Ammon's horn (tissue), 1 donor: ENCODE measurements around the gene KLHL3.
"Not testable (repeated sequence)": the region's sequence is repeated elsewhere in the genome, so short reads cannot be mapped to it uniquely, and the experiment has no call there.

Experiments used
- DNase-seq: peaks from one replicate; pipeline ENCODE4 v3.0.0-alpha.2; 2016; ENCODE audit warnings: low spot score

The KLHL3 gene

DNA sequence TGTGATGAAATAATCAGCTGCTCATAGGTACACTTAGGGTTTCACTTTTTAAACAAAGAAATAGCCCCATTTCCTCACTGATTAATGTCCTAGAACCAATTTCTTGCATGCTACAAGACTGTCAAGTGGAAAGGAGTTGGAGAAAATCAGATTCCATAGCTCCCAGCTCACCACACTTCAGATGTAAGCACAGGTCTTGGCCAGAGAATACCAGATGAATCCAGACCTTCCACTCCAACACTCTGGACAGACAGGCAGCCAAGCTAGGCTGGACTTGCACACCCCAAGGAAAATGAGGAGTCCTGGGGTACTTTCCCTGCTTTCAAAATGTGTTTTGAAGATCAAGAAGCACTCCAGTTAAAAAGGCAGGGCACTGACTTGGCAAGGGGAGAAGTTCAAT lies 68.5 kb downstream of the KLHL3 start:
- no peak for DNase-seq

DNA sequence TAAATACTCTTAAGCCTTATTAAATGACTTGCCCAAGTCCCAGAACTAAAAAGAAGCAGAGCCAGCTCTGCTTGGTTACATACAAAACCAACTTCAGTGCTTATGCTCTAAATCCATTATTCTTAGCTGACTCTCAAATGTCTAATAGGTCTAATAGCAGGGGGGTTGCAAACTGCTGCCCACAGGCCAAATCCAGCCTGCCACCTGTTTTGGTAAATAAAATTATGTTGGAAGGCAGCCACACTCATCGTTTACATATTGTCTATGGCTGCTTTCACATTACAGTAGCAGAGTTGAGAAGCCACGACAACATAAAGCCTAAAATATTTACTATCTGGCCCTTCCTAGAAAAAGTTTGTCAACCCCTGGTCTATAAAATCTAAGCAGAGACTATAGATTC lies 69.0 kb downstream of the KLHL3 start:
- no peak for DNase-seq

DNA sequence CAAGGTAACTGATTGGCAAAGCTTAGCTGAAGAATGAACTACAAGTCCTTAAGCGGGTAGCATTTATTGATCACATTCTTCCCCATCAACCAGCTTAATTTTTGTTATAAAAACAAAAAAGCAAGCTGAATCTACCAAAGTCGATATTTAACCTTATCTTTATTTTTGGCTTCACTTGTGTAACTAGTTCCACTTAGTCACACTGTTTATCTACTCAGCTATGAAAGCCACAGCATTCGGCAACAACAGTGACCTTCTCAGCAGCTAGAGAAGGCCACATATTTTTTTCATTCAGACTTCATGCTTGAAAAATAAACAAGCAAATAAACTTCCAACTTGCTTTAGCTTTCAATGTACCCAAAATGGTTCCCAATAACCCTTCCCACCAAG lies 69.4 kb downstream of the KLHL3 start:
- no peak for DNase-seq

DNA sequence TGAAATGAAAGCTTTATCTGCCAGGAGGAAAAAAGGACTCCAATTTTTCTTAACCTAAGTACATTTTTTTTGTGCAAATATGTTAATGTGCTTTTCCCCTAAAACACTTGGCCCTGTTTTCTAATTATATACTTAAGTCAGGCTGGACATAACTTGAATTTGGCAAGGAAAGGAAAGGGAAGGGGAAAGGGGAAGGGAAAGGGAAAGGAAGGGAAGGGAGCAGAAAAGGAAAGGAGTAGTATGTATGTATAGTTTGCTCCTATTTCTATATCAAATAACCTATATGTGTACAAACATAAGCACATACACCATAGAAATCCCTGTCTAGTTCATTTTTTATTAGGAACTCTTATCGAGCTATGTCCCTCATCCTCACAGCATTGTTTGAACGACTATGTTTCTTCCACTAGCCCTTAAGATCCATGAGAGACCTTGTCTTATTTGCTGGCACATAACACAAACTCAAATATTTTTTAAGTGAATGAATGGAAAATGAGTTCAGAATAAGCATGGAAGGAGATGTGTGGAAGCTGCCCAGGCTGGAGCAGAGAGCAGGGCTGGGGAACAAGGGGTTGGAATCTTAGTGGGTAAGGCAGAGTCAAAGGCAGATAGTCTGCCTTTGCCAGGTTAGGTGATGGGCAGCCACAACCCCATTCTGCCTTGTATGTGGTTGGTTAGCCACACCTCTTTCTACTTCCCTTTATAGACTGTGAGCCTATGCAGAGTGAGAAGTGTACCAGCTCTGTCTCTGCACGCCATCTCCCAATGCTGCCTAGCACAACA lies 70.0 kb downstream of the KLHL3 start:
- no peak for DNase-seq

DNA sequence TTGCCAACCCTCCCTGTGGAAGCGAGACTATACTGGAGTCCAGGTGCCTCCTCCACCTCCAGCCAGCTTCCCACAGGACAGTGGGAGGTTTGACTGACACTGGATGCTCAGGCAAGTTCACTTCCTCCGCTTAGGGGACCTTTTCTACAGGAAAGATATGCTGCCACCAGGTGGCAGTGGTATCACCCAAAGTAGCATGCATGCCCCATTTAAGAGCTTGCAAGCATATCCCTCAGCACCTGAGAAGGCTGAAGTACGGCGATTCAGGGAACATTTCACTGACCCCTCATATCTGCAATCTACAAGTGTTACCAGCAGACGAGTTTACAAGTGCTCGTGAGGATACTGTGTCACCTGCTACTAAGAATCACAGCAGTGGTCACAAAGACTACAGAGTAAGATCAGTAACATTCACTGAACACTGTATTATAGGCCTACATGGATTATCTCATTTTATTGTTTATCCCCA lies 75.5 kb downstream of the KLHL3 start:
- peak; percentile 85 for DNase-seq

DNA sequence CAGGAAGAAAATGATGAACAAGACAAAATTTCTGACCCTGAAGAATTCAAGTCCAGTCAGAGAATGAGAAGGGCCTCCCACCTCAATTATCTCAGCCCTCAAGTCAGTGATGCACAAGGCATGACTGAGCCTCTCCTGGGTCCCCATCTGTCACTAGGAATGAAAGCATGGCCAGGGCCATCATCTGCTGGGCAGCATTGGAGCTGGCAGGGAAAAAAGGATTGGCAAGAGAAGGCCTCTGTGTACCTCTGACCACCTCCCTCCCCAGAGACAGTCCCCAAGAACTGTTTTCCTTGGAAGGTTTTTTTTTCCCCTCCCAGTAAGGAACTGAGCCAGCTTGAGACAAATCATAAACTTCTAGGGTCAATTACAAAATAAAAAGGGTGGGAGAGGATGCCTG lies 76.7 kb downstream of the KLHL3 start:
- DNase-seq = no peak

DNA sequence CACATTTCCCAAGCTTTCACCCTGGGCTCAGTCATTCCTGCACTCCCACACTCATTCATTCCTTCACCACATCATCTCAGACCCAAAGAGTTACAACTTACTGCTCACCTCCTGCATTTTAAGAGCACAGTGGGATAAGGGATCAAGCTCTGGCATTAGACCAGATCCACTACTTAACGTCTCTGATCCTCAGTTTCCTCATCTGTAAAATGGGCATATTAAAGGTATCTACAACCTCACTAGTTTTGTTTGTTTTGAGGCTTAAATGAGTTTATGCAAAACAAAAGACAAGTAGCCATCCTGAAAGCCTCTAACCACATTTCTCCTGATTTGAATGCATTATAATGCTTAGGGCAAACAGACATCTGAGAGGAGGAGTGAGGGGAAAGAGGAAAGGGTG lies 77.6 kb downstream of the KLHL3 start:
- no peak for DNase-seq

DNA sequence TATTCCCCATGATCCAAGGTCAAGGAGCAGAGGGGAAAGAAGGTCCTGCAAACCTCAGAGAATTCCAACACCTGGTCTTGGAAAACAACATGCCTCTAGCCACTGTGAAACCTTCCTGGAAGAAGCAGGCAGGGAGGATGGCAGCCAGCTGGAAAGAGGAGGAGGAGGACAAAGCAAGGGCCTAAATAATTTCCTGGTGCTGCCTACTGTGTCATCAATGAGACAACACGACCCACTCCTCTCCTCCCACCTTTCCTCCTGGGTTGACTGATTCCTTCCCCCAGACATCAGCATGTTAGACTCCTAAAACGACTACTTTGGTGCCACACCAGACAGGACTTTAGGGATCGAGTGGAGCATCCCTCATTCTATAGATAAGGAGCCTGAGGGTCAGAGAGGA lies 78.8 kb downstream of the KLHL3 start:
- DNase-seq = no peak

DNA sequence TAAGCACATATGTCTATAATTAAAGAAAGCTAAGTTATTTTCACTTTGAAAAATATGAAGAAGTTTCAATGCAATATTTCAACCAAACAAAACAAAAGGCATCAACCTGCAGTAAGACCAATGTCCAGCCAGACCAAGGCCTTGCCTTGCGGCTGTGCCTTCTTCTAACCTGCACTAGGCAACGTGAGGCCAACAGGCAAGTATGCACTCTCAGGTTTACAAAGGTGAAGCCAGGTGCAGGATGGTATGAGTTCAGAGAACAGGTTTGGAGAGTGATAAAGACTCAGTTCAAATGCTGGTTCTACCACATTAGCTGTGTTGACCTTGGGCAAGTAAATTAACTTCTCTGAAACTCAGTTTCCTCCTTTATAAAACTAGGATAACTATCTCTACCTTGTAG lies 79.3 kb downstream of the KLHL3 start:
- DNase-seq = no peak

DNA sequence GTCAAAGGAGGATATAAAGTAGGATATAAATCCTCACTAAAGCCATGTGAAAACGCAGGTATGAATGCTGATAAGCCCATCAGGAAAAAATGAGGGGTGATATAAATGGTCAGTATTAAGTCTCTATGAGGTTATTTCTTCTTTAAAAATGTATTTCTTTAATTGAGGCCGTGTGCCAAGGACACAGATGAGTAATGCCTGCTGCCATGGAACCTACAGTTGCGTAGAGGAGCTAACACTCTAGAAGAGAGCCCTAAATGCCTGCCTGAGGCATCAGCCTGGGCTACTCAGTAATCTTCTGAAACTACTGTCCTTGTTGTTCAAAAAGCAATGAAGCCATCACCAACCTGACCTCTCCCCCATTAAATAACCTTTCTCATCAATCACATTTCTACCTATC lies 84.9 kb downstream of the KLHL3 start:
- peak; percentile 32 for DNase-seq

DNA sequence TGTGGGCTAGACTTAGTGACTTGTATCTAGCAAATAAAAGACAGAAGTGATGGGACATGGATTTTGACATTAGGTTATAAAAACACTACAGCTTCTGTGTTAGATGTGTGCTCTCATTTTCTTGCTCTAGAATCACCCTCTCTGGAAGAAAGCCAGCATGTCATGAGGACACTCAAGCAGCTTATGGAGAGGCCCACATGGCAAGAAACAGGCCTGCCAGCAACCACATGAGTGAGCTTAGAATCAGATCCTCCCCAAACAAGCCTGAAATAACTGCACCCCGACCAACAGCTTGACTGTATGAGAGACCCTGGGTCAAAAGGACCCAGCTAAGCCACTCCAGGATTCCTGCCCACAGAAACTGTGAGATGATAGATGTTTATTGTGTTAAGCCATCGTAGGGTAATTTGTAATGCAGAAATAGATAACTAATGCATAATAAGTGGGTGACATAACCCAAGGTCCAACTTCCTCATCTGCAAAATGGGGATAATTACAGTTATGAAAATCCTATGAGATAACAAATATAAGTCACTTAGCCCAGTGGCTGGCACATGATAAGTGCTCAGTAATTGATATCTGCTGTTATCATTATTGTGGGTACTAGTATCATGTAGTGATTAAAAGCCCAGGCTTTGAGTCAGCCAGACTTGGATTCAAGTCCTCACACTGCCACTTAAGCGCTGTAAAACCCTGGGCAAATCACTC lies 86.5 kb downstream of the KLHL3 start:
- peak; percentile 69 for DNase-seq

DNA sequence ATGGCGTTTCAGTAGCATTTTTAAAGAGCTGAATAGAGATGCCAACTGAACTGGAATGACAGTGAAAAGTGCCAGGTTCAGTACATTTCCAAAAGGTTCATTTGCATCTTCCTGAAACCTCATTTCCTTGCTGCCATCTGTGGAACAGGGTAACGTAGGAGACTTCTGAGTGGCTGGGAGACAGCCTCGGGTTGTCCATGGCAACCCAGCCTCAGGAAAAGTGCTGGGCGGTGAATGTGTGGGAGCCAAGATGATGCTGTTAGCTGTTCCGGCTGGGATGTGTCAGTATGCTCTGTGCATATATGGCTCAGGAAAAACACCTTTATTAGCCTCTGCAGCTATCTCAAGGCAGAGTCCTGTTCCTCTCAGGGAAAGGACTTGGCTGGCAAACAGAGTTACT lies 87.5 kb downstream of the KLHL3 start:
- DNase-seq = peak; percentile 88

DNA sequence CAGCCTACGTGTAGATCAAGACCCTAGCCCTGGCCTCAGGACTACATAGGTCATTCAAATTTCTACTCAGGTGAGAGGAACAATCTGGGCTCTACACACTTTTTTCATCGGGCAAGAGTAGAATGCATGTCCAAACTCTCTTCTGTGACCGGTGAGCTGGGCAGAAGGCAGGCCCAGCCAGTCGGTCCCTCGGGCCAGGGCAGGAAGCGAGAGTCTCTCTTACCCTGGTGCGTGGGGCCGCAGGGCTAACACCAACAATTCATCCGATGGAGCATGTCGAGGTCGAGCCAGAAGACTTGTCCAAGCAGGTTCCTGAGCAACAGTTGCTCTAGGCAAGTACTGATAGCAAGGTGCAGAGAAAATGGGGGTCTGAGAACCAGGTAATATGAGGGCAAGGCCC lies 88.5 kb downstream of the KLHL3 start:
- no peak for DNase-seq

DNA sequence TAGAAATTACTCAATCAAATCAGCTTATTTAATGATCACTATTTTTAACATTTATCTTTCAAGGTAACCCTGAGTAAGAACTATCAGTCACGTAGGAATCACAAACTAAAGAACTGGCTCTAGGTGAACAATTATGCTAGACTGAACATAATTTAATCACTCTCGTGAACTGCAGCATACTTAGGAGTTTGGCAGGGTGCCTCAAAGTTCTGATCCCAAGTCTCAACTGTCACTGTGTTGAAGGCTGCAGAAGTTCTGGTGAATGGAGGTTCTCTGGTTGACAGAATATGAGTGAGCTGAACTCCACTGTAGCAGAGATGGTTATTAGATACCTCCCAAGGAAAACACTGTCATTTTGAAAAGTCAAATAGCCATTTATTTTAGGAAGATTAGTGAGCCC lies 89.1 kb downstream of the KLHL3 start:
- DNase-seq = no peak

DNA sequence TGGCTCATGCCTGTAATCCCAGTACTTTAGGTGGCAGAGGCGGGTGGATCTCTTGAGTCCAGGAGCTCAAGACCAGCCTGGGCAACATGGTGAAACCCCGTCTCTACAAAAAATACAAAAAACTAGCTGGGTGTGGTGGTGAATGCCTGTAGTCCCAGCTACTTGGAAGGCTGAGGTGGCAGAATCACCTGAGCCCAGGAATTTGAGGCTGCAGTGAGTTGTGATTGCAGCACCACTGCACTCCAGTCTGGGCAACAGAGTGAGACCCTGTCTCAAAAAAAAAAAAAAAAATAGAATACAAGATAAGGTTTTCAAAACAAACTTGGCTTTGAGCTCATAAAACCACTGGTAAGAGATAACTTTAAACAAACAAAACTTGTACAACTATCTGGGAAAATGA lies 92.8 kb downstream of the KLHL3 start:
- not testable (repeated sequence) for DNase-seq

DNA sequence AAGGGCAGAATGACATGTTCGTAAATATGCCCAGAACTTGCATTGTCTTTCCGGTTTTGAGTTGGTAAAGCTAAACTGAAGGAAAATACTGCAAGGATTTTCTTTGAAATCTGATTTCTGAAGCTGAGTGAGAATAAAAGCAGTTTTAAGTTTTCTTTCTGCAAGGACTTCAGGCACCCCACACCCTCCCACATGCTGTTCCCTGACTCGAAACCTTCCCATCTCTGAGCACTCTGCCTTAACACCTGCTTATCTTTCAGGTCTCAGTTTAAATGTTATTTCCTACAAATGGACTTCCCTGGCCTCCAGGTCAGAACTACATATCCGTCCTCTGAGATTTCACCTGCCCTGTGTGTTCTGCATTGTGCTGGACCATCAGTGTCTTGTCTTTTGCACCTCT lies 93.8 kb downstream of the KLHL3 start:
- no peak for DNase-seq

DNA sequence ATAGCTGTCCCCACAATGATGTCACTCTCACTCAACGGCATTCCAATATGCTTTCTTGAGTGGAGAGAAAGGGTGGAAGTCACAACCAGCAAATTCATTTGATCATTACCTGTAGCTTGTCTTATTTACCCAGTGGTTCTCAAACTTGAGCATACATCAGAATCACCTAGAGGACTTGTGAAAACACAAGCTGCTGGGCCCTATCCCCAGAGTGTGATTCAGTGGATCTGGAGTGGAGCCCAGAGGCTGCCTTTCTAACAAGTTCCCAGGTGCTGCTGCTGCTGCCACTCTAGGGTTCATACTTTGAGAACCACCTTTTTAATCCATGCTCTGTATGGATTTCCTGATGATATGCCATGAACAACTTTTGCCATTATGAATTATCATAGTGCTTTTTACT lies 94.7 kb downstream of the KLHL3 start:
- no peak for DNase-seq

DNA sequence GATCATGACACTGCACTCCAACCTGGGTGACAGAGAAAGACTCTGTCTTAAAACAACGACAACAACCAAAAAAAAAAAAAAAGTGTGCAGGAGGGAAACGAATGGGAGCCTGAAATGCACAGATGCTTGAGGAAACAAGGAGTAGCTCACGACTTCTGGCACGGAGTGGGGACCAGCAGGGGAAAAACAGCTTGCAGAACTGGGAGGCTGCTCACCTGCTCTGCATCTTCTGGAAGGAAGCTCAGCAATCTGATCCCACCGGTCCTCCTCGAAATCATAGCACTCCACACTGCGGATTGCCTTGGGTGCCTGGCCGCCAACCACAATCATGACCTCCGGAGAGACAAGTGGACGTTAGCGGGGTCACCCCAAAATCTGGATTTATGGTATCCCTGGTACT lies 96.2 kb downstream of the KLHL3 start:
- DNase-seq = no peak

DNA sequence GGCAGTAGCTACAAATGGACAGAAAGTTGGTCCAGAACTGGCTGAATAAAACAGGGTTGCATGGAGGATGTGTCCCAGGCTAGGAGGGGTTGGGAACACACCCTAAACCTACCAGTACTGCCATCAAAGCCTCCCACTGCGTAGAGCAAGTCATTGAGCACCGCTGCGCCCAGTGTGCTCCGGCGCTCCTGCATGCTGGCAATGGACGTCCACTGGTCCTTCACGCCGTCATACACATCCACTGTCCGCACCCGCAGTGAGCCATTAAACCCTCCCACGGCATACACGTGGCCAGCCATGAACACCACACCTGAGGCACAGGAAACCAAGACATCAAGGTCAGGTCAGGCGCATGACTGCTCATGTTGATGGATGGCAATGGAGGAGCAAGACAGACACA lies 97.0 kb downstream of the KLHL3 start:
- DNase-seq = no peak

DNA sequence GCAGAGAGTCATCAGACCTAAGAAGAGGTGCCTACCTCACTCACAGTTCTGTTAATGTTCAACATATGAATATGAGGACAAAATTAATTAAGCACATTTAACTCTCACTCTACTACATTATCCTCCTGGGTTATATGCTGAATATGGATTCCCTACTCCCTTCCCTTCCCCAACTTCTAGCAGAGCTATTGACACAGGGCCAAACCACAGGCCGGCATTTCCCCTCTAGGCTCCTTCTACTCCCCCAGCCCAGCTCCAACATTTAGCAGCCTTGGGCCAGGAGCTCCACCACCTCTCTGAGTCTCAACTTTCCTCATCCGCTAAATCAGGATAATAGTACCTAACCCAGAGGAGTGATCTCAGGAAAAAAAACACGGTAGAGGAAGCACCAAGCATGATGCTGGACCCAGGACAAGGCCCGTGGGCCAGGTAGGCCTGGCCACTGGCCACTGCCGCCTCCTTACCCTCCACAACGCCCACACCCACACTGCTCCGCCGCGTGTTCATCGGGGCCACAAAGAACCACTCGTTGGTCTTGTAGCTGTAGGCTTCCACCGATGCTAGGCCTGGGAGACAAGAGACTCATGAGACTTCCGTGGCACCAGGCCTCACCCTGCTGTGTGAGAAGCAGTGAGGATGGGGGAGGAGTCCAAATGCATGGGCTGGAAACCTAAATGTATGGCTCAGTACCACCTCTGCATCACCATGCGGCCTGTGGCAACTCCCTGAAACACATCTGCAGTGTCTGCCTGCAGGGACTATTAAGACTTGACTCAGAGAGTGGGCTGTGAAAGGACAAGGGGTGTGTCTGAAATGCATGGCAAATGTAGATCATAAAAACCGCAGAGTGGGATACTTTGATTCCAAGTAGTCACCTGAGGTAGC lies 98.8 kb downstream of the KLHL3 start:
- no peak for DNase-seq

DNA sequence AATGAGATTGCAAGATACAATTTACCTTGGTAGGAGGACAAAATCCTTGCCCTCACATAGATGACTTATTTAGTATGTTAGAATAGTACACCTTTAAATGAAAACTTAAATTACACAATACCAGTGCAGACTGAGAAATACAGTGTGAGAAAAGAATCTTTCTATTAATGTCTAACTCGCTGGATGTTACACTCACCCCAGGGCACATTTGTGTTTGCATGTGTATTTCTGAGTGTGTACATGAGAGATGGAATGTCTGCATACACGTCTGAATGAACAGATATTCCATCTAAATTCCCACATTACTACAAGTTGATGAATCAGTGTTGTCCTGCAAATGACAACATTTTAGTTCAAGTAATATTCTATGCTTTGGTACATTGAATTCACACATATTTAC lies 99.8 kb downstream of the KLHL3 start:
- no peak for DNase-seq

DNA sequence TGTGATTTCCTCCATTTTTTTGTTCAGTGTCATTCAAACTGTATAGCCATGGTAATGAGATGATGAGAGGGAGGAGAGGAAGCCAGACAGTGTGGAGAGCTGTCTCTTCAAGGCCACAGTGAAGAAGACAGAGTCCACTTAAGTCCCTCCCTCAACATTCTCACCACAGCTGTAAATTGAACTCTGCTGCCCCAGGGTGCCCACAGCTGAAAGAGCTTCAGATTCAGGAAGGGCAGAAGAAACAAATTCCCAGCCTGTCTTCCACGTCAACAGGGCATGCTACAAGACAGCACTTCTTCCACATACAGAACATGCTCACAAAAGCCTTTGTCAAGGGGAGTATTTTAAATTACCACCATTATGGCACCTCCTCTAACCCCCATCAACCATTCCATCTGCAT lies 100.4 kb downstream of the KLHL3 start:
- DNase-seq = no peak

DNA sequence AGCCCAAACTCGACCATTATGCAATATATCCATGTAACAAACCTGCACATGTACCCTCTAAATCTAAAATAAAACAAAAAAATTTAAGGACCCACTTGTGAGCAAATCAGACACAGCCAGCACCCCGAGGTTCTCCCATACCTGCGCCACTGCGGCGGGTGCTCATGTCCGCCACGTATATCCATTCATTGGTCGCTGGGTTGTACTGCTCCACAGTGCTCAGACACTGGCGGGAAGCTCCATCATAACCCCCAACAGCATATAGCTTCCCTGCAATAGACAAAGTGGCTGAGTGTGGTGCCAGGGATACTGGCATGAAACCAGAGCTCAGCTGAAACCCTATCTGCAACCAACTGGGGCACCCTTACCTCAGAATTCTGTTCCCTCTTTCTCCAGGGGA lies 102.0 kb downstream of the KLHL3 start:
- DNase-seq = no peak
